EH (cell line): ENCODE results near the gene LGALS12.
"Not testable (repeated sequence)": the region's sequence is repeated elsewhere in the genome, so short reads cannot be mapped to it uniquely, and the experiment has no call there.

Experiments used
- DNase-seq: peaks from one replicate; pipeline ENCODE4 v3.0.0-alpha.2; 2015; ENCODE audit warnings: low read depth

The LGALS12 gene

GRCh38 chr11:63532799-63533475 lies 27.1 kb downstream of the LGALS12 start:
- peak; percentile 16 for DNase-seq

- no peak for DNase-seq
Measured at GRCh38 chr11:63534076-63534475, 28.2 kb downstream of the LGALS12 start.

DNA sequence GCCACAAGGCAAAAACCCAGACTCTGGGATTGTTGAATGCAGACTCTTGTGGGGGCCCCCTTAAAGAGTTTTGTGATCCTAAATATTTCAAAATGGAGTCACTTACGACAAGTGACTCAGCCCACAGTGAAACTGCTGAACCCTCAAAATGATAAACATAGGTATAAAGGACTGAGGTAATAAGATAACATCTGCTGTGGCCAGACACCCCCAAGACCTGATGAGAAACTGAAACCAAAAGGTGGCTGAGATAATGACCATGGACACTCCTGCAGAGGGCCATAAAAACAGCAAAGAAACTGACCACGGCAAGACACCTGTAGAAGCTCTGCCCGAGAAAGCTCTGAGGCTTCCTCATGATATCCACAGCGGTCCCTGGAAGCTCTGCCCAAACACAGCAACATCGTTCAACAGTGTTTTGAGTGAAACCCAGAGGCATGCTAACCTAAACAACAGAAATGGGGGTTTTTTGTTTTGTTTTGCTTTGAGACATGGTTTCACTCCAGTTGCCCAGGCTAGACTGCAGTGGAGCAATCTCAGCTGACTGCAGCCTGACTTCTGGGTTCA lies 29.1 kb downstream of the LGALS12 start:
- DNase-seq, result no peak

GRCh38 chr11:63535734-63536133 lies 29.9 kb downstream of the LGALS12 start:
- no peak for DNase-seq

DNA sequence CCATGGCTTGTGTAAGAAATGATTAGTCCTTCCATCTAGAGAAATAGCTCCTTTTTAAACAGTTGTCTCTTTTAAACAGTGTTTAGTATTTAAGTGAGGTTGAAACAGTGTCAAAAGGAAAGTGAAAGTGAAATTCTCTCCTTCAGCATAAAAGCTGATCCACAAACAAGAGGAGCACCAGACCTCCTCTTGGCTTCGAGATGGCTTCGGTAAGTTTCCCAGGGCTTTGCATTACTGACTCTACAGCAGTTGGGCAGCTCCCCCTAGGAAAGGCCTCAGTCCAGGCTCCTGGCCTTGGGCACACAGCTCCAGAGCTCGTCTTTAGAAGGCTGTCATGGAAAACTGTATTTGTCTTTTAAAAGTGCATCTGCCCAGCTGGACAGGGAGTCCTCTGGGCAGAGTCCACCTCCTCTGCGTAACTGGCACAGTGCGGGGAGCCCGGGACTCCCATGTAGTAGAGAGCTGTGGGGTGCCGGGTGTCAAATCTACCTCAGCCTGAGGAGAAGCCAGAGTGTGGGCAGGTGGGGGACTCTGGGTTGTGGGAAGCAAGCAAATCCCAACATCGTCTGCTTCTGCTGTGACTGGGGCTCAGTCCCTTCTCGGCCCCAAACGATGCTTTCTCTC lies 30.9 kb downstream of the LGALS12 start, which contains the start of gene PLAAT4:
Gene PLAAT4 (plus strand): TSS at position 140 of the 624 bp plus-strand sequence. CDS start 61 bp downstream, at position 201.
- DNase-seq, result peak; percentile 63

GRCh38 chr11:63537293-63538101 lies 31.6 kb downstream of the LGALS12 start:
- DNase-seq, result peak; percentile 48

DNA sequence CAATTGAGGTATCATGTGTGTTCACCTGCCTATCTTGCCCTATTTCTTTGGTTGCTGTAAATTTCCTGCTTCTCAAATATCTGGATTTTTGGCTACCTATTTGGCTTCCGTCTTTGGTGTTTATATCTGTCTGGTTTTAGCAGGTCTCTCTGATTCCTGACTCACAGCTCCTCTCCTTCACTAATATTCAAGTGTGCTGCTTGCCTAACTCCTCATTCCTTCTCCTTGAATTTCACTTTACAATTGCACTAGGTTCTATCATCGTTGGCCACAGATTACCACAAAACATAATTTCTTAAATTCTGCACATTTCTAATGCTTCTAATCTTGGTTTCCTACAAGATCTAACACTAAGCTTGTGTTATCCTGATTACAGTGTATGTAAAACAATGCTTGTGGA lies 36.6 kb downstream of the LGALS12 start:
- not testable (repeated sequence) for DNase-seq

GRCh38 chr11:63543711-63544110 lies 37.8 kb downstream of the LGALS12 start:
- DNase-seq, result no peak

- DNase-seq, result no peak
Measured at GRCh38 chr11:63547061-63547460, 41.2 kb downstream of the LGALS12 start.

DNA sequence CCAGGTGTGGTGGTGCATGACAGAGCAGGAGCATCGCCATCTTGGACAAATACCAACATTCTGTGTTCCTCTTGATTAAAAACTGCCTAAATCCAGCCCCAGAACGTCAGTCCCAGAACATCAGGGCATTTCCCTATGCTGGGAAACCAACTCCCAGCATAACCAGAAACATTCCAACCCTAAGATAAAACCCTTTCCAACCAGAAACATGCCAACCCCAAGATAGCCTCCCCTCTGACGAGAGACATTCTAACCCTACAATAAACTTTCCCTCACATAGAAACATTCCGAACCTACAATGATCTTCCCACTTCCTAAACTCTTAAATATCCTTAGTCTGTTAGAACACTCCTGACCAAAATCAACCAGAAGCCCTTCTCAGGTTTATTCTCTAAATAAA lies 42.3 kb downstream of the LGALS12 start:
- DNase-seq, result no peak

DNA sequence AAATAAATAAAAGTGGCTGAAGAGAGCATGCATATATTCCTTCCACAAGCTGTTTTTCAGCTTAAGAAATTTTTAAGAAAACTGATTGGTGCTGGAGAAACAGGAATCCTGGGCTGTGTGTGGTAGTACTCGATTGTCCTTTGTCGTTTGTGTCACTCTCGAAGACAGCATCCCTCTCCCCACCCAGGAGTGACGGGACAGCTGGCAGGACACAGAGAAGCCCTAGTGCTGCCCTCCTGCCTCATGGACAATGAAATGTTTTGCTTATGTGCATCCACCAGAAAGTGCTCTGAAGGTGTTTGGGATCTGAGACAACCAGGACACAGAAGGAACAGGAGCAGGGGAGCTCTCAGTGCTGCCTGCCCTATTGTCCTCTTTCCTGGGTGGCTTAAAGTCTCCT lies 43.5 kb downstream of the LGALS12 start:
- no peak for DNase-seq

GRCh38 chr11:63550156-63550700 lies 44.3 kb downstream of the LGALS12 start:
- not testable (repeated sequence) for DNase-seq

DNA sequence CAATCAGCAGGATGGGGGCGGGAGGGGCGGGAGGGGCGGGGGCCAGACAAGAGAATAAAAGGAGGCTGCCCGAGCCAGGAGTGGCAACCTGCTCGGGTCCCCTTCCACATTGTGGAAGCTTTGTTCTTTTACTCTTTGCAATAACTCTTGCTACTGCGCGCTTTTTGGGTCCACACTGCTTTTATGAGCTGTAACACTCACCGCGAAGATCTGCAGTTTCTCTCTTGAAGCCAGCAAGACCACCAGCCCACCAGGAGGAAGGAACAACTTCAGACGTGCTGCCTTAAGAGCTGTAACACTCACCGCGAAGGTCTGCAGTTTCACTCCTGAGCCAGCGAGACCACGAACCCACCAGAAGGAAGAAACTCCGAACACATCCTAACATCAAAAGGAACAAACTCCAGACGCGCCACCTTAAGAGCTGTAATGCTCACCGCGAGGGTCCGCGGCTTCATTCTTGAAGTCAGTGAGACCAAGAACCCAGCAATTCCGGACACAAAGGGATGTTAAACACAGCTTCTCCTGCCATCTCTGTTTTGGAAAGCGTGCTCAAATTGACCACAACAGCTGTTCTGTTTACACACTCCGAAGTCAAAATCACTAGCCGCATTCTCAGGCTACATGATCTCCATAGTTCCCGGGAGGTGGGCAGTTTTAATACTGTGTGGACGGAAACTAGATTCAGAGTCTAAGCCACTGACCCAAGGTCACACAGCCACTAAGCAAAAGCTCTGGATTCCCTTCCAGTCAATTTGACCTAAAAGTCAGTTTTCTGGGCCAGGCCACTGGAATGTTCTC lies 45.4 kb downstream of the LGALS12 start:
- no peak for DNase-seq

DNA sequence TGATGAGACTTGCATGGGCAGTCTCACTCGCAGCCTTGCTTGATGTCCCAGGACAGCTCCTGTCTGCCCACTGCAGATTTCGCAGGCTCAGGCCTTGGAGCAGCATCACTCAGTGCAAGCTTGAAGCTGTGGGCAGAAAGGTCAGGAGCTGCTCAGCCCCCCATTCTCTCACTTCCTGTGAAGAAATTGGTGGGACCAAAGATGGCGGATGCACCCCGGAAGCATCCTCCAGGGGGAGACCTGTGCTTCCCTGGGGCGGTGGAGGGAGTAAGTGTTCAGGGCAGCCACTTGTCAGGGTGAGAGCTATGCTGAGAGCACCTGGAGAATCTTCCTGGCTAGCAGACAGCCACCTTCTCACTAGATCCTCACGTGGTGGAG lies 46.0 kb downstream of the LGALS12 start:
- DNase-seq, result no peak

DNA sequence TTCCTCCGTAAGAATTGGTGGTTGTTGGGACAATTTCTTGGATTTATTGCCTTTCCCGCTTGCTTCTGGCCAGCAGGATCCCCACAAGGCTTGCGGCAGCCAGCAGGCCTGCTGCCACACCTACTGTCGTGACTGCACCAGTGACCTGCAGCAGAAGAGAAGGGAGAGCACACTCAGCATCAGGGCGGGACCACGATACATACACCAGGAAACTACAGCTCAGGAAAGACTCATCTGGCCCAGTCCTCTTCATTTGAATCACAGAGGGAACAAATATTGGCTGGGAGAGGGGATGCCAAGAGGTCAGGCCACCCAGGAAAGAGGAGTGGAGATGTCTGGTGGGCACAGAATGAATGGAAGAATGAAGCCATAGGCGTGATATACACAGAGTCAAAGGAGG lies 47.0 kb downstream of the LGALS12 start:
- no peak for DNase-seq

DNA sequence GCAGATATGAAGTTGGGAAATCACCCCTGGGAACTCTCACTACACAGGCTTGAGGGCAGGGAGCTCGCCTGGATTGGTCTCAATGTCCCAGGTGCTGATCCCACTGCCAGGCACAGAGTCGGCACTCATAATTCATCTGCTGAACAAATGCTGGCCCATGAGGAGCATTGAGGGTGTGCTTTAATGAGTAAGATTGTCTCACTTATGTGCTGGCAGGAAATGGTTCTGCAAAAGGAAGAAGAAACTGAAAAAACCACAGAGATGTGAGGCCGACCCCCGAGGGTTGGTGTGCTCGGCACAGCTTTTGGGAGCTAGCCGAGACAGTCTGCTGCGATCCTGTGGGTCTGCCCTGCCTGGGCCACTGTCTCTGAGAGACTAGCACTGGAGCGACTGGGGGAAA lies 47.9 kb downstream of the LGALS12 start:
- peak; percentile 45 for DNase-seq

- no peak for DNase-seq
Measured at GRCh38 chr11:63554877-63555223, 49.0 kb downstream of the LGALS12 start.

GRCh38 chr11:63556404-63557013 lies 50.6 kb downstream of the LGALS12 start:
- no peak for DNase-seq

- no peak for DNase-seq
Measured at GRCh38 chr11:63557570-63557969, 51.7 kb downstream of the LGALS12 start.

- no peak for DNase-seq
Measured at GRCh38 chr11:63558459-63559157, 52.7 kb downstream of the LGALS12 start.
